Umbilical cord (tissue), 2 donors: ENCODE measurements around the gene ANKRD29. TPM values are rescaled to one million over a fixed set of nuclear protein-coding genes. Genes with fewer than 3 reads are reported as not detected.

Source experiments
- DNase-seq: peaks from one replicate; pipeline ENCODE4 v3.0.0-alpha.2; 2015; ENCODE audit warnings: low spot score
- total RNA-seq: library from RNA; depleted of rRNA; stranded (reverse); fragments of >200 nt; gene quantifications from one replicate; pipeline ENCODE4 v1.2.3, GENCODE V29; 2014; ENCODE audit warnings: low replicate concordance; ENCODE audit not compliant: insufficient read depth

Gene ANKRD29
- total RNA-seq, 1 donor from 2014 or later = 16.9 TPM

DNA sequence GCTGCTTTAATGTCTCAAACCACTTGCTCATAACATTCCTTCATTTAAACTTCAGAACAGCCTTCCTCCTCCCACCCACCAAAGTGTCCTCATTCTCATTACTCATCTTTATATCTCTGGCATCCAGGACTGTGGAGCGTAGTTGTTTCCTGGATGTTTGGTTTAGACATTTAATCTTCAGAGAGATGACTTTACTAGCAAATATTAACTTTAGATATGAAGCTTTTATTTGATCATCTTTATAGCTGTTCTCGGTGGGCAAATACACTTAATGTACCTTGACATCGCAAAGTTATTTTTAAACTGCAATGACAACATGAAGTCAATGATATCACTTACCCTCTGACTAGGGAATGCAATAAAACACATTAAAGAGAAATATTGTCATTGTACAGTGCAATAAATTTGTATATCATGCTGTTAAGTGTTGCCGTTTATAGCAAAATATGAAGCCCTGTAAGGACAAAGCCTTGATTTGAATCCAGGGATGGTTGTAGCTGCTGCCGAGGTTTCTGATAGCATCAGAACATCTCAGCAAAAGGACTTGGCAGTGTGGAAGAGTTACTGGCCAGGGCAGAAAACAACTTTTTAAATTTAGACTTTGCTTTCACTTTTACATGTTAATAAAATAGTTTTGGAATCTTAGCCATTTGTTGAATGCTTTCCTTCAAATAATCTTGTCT lies 21.9 kb upstream of the ANKRD29 start:
- peak; percentile 50 for DNase-seq

- no peak for DNase-seq
Observed at GRCh38 chr18:23683671-23684070, 21.0 kb upstream of the ANKRD29 start.

DNA sequence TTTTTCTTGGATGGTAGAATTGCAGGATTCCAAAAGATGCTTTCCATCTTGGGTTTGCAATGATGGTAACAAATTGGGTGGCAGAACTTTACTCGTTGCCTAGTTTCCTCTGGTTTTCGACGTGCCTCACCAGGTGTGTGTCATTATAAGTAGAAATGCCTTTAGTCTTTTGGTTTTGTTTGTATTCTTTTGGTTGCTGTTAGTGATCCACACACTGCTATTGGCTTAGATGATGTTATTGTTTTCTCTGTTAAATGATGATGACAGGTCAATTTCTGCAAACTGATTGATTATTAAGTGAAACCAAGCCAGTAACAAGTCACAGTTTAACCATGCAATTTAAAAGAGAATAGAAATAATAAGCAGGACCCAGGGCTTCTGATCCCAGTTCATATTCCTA lies 20.4 kb upstream of the ANKRD29 start:
- DNase-seq = no peak

DNA sequence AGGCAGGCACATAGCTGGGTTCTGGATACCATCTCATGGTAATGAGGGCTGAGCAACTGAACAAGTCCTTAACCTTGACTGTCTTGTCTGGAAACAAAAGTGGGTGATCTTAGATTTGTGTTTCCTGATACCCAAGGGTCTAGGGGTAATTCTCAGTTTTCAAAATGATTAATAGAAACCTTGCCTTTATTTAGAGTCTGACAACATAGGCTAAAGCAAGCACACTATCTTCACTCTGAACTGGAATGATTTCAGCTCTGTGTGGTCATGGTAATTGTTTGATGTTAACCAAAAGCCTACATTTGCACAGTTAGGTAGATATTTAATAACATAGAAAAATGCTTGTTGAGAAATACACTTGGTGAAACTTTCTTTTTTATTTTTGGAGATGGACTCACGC lies 19.8 kb upstream of the ANKRD29 start:
- DNase-seq = no peak

DNA sequence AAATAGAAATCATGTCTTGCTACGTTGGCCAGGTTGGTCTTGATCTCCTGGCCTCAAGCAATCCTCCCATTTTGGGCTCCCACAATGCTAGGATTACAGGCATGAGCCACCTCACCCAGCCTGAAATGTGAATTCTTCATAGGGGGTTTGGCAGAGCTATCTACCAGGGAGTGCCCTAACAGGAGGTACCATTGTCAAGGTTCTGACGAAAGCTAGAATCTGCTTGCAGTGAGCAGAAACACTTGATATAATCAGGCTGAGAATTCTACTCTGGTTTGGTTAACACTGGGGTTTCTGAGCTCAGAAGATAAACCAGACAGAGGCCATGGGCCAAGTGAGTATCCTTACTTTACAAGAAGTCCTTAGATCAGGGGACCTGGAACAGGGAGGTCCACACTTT lies 19.3 kb upstream of the ANKRD29 start:
- no peak for DNase-seq

- DNase-seq = no peak
Observed at GRCh38 chr18:23675896-23676295, 13.2 kb upstream of the ANKRD29 start.

GRCh38 chr18:23675236-23675635 lies 12.5 kb upstream of the ANKRD29 start:
- no peak for DNase-seq

DNA sequence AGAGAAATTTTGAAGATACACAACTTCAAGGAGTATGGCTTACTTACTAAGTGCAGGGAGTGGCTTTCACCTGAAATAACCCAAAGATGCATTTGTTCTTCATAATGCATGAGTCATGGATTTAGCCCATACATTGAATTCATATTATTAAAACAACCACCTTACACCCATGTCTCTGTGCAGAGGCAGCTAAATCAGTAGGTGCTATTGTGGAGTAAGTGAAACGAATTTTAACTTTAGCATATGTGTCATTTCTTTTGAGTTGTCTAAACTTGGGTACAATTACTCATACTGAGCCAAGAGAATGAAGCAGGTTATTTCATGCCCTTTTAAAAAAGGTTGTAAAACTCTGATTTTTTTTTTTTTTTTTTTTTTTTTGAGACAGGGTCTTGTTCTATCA lies 11.0 kb upstream of the ANKRD29 start:
- no peak for DNase-seq

DNA sequence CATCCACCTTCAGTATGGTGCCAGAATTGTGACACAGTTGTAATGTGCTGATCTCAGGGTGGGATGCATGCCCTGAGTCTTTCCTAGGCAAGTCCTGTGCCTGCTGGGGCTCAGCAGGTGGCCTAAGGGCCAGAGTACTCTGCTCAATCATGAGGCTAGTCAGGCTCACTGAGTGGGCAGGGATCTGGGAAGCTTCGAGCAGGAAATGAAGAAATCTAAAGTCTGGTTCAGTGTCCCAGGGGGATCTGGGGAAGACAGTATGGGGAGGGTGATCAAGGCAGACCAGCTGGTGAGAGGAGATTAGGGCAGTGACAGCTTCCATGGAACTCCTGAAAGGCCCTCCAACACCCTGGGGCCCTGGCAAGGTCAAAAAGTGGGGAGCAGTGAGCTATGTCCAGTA lies 8.9 kb upstream of the ANKRD29 start:
- no peak for DNase-seq

GRCh38 chr18:23669804-23670405 lies 7.2 kb upstream of the ANKRD29 start:
- no peak for DNase-seq

DNA sequence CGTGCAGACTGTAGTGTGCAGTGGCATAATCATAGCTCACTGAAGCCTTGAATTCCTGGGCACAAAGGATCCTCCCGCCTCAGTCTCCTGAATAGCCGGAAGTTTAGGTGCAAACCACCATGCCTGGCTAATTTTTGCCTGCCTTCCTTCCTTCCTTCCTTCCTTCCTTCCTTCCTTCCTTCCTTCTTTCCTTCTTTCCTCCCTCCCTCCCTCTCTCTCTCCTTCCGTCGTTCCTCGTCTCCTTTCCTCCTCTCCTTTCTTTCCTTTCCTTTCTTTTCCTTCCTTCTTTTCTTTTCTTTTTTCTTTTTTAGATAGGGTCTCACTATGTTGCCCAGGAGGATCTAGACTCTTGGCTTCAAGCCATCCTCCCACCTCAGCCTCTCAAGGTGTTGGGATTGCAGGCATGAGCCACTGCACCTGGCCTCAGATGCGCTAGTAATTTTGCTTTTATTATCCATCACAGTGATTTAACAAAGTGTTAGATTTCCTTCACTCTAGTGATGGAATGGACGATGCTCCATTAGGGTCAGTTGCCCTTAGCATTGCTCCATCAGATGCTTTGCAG lies 6.6 kb upstream of the ANKRD29 start:
- DNase-seq = no peak

DNA sequence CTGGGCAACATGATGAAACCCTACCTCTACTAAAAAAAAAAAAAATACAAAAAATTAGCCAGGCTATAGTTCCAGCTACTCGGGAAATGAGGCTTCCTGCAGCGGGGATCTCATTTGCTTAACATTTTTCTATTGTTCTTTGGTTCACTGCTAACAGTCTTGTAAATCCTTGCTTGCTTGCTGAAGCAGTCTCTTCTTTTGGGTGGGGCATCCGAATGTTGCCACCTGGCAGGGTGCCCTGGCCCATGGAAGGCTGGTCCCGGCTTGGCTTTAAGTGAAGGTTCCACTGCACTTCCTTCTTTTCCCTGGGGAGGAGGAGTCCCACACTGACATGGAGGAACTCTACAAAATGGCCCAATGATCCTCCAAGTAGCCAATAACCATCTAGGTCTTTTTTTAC lies 6.0 kb upstream of the ANKRD29 start:
- no peak for DNase-seq

DNA sequence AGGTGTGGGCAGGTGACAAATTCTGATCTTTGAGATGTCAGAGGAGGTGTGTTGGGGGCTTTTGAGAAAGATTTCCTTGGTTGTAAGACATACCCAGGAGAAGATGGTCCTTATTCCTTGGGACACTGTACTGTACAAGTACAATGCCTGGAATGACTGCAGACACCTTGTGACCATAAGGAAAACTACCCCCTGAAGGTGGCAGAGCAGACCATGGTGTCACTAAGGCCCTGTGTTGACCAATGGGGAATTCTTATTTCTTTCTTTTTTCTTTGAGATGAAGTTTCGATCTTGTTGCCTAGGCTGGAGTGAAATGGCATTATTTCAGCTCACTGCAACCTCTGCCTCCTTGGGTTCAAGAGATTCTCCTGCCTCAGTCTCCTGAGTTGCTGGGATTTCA lies 4.4 kb upstream of the ANKRD29 start:
- no peak for DNase-seq

GRCh38 chr18:23664674-23665073 lies 2.0 kb upstream of the ANKRD29 start:
- no peak for DNase-seq

DNA sequence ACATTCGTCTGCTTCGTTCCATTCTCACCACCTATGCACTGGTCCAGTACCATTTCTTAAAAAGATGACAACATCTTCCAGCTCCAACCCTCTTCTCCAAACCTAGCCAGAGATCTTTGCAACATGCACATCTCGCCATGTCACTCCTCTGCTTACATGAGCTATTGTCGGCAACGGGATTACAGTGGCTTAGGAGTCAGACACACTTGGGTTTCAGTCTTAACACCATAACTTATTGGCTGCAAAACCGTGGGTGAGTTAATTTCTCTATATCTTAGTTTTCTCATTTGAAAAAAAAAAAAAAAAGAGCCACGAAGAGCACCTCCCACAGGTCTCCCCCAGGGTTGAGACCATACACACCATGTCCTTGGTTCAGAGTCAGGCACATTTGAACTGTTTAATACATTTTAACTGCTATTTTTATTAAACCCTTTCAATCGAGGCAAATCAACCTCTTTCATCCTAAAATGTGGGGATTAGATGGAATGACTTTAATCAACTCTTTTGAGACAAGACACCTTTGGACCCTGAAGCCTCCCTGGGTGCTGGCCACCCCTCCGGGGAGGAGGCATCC lies 889 bp downstream of the ANKRD29 start:
- DNase-seq = no peak

- no peak for DNase-seq
Observed at GRCh38 chr18:23658285-23658684, 4.4 kb downstream of the ANKRD29 start.

DNA sequence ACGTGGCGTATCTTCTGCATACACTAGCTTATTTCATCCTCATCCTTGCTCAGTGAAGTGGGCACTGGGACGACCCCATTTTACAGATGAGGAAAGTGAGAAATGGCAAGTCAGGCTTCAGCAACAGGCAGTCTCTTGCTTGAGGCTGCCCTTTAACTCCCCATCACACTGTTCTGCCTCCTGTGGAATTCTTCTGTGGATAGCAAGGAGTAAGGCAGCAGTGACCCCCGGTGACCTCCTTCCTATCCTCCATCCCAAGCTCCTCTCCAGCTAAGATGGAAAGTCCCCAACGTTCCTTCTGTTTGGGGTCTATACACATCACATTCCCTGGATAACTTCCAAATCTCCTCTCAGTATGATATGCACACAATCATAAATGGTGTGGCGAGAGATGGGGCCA lies 10.5 kb downstream of the ANKRD29 start:
- no peak for DNase-seq

GRCh38 chr18:23650968-23651927 lies 11.5 kb downstream of the ANKRD29 start:
- DNase-seq = peak; percentile 11

GRCh38 chr18:23648940-23649607 lies 13.6 kb downstream of the ANKRD29 start:
- DNase-seq = no peak

GRCh38 chr18:23648456-23648855 lies 14.3 kb downstream of the ANKRD29 start:
- no peak for DNase-seq

- DNase-seq = no peak
Observed at GRCh38 chr18:23646282-23646681, 16.4 kb downstream of the ANKRD29 start.
